GM13976 (cell line): ENCODE data around the gene PPWD1.

Experiments
- DNase-seq: peaks from one replicate; pipeline ENCODE4 v3.0.0; 2012; ENCODE audit warnings: low spot score
- in situ Hi-C: fragments of 300-500 bp; cut with MboI; formaldehyde crosslinking; loops from one replicate; pipeline ENCODE4 v1.12.0; 2022; ENCODE audit warnings: low sequenced_read_pairs, mixed read lengths, inconsistent platforms; ENCODE audit not compliant: unreplicated experiment
- TF ChIP-seq, protein P1 (sequence below): IDR thresholded peaks from 2 replicates; pipeline ENCODE4 v1.5.1; 2012; ENCODE audit warnings: borderline replicate concordance, mild to moderate bottlenecking; ENCODE audit not compliant: insufficient read depth; ENCODE audit errors: extremely low read depth, missing control alignments, control extremely low read depth

The PPWD1 gene

DNA sequence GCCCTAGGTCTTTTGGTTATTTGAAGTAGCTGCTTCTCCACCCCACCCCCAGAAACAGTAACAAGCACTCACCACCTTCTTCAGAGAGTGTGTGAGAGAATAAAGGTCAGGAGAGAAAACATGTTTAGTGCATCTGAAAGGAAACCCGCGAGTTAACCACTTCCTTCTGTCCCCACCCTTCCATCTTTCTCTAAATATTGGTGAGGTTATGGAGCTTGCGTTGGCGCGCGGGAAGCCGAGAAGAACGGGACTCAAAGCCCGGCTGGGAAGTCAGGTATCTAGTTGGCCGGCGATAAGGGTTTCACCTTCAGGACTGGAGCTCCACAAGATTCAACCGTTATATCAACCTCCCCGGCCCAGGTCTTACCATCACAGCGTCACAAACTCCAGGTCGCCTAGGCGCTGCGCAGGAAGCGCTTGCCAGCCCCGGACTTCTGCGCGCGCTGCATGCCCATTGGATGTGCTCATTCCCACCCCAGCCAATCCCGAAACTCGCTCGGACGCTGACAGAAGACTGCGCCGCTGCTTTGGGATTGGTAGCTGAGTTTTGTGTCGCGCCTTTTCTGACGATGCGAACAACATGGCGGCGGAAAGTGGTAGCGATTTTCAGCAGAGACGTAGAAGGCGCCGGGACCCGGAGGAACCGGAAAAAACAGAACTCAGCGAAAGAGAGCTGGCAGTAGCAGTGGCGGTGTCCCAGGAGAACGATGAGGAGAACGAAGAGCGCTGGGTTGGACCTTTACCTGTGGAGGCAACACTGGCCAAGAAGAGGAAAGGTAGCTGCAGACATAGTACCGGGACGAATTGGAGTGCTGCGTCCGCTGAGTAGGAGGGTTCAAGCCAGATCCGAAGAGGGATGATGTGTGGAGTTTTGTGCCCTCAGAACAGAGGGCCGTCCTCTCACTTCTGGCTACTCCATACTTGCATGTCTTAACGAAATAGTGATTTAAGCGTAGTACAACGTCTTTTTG is at the start of gene PPWD1, which contains the start of gene CENPK:
PPWD1 (plus strand) TSS at position 566 of the 971 bp plus-strand sequence; CDS start at position 581, 15 bp downstream.
CENPK (minus strand) TSS at position 438 of the 971 bp plus-strand sequence. CDS start 8,261 bp downstream, outside the sequence.
- peak; percentile 91 for DNase-seq
- TF ChIP-seq, protein P1, sequence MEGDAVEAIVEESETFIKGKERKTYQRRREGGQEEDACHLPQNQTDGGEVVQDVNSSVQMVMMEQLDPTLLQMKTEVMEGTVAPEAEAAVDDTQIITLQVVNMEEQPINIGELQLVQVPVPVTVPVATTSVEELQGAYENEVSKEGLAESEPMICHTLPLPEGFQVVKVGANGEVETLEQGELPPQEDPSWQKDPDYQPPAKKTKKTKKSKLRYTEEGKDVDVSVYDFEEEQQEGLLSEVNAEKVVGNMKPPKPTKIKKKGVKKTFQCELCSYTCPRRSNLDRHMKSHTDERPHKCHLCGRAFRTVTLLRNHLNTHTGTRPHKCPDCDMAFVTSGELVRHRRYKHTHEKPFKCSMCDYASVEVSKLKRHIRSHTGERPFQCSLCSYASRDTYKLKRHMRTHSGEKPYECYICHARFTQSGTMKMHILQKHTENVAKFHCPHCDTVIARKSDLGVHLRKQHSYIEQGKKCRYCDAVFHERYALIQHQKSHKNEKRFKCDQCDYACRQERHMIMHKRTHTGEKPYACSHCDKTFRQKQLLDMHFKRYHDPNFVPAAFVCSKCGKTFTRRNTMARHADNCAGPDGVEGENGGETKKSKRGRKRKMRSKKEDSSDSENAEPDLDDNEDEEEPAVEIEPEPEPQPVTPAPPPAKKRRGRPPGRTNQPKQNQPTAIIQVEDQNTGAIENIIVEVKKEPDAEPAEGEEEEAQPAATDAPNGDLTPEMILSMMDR = no peak
- in situ Hi-C loops = no loop called here

GRCh38 chr5:65525726-65526125 is 37.4 kb upstream of the PPWD1 start:
- TF ChIP-seq, protein P1 = no peak
- in situ Hi-C loops = no loop called here
- DNase-seq = no peak

DNA sequence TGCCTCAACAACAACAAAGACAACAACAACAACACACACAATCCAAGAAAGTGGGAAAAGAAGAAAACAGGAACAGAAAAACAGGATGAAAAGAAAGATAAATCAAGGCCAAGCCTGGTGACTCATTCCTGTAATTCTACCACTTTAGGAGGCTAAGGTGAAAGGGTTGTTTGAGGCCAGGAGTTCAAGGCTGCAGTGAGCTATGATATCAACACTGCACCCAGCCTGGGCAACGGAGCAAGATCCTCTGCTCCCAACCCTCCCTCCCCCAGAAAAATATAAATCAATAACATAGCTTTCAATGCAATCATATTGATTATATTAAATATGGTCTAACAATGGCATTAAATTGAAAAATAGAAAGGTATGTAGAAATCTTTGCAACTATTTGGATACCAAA is 32.2 kb upstream of the PPWD1 start:
- TF ChIP-seq, protein P1 = no peak
- no peak for DNase-seq

GRCh38 chr5:65535529-65535987 is 27.5 kb upstream of the PPWD1 start:
- TF ChIP-seq, protein P1 = no peak
- in situ Hi-C loops = no loop called here
- DNase-seq = no peak

More for the DNA sequence above, 32.2 kb upstream of the PPWD1 start:
- in situ Hi-C loops = no loop called here

GRCh38 chr5:65539827-65540226 is 23.3 kb upstream of the PPWD1 start:
- DNase-seq = no peak
- in situ Hi-C loops = no loop called here
- TF ChIP-seq, protein P1 = no peak

- TF ChIP-seq, protein P1 = no peak
- in situ Hi-C loops = no loop called here
- no peak for DNase-seq
Observed at GRCh38 chr5:65544473-65544872, 18.6 kb upstream of the PPWD1 start.
